ENCODE results near the gene AIMP2.
"Not testable (repeated sequence)": the region's sequence is repeated elsewhere in the genome, so short reads cannot be mapped to it uniquely, and the experiment has no call there.

AIMP2 gene

GRCh38 chr7:6057316-6058129 is 48.5 kb downstream of the AIMP2 start:
- TF ChIP-seq CTCF (conservative IDR thresholded peaks at IDR 0.05; ENCODE audit: low read depth, low read length) = no peak
- no peak for DNase-seq (ENCODE audit: low read depth)
- H3K4me3 ChIP-seq (ENCODE audit: low read length) = peak overlapping the region; percentile 76

- DNase-seq (ENCODE audit: low read depth); H3K4me3 ChIP-seq (ENCODE audit: low read length): not testable (repeated sequence)
Measured at GRCh38 chr7:6059941-6060340, 50.9 kb downstream of the AIMP2 start.

GRCh38 chr7:6071406-6071805 is 62.3 kb downstream of the AIMP2 start:
- TF ChIP-seq CTCF (conservative IDR thresholded peaks at IDR 0.05; ENCODE audit: low read depth, low read length) = no peak
- H3K4me3 ChIP-seq (ENCODE audit: low read length) = no peak overlapping the region
- no peak for DNase-seq (ENCODE audit: low read depth)
